ENCODE results near the gene DLX4. TPM values are rescaled to one million over a fixed set of nuclear protein-coding genes. Genes with fewer than 3 reads are reported as not detected.

Gene DLX4, protein sequence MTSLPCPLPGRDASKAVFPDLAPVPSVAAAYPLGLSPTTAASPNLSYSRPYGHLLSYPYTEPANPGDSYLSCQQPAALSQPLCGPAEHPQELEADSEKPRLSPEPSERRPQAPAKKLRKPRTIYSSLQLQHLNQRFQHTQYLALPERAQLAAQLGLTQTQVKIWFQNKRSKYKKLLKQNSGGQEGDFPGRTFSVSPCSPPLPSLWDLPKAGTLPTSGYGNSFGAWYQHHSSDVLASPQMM
- under 1 TPM; 0.76 to 0.89 (median 0.85) TPM for polyA plus RNA-seq (ENCODE audit: insufficient read length in 3 of 3)
- long read RNA-seq, donor 1 = 0 reads
- long read RNA-seq, donor 2 = 0 reads
- long read RNA-seq, donor 3 = 0 reads
- long read RNA-seq, donor 4 = 0 reads
- long read RNA-seq, donor 5 = 0 reads
- long read RNA-seq, donor 6, partial matches to known transcripts = 0 of 1 reads
- long read RNA-seq, donor 6, other reads (novel, unspliced or antisense) = 0 of 1 reads
- long read RNA-seq, donor 7, partial matches to known transcripts = 0 of 1 reads
- long read RNA-seq, donor 7, other reads (novel, unspliced or antisense) = 0 of 1 reads
- long read RNA-seq, donor 8 = 0 reads
- long read RNA-seq, donor 9, partial matches to known transcripts = 0 of 1 reads
- long read RNA-seq, donor 9, other reads (novel, unspliced or antisense) = 0 of 1 reads
- long read RNA-seq, donor 10 = 0 reads
- long read RNA-seq, donor 11 = 0 reads
- long read RNA-seq, donor 12 = 0 reads
- long read RNA-seq, donor 13 = 0 reads
- long read RNA-seq, donor 14 = 0 reads
- long read RNA-seq, donor 15 = 0 reads
- long read RNA-seq, donor 16 = 0 reads

- no peak for DNase-seq (ENCODE audit: extremely low read depth in 1 of 11, low read depth in 9 of 11, low spot score in 4 of 11)
Observed at GRCh38 chr17:49969134-49969759, at the start of gene DLX4. Gene DLX4, plus strand, starts transcription at chr17:49969190. Its CDS starts 279 bp downstream, at chr17:49969469.

DNA sequence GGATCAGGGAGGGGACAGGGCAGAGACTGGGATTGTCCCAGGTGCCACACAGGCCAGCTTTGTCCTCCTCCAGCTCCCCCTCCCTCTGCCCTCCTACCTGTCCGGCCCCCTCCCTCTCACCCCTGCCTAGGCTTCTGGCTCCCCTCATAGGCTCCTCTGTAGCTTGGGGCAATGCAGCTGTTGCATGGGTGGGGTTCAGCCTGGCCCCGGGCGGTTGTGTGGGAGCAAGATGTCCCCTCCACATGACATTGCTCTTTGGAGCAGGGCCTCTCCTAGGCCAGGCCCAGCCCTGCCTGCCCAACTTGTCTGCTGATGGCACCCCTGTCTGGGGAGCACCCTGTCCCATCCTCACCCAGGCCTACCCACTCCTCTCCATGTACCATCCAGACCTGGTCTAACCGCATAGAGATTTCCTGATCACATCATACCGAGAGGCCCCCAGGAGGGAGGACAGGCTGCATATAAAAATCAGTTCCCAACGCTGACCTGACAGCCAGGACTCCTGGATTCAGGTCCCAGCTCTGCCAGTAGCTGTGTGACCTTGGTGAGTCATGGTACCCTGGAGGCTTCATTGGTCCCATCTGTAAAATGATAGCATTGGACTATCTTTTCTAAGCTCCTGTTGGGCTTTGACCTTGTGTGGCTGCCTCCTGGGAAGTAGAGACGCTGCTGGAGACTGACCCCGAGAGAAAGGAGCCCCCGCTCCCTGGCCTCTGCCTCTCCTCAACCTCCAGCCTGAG lies 48.8 kb upstream of the DLX4 start:
- DNase-seq (ENCODE audit: extremely low read depth in 1 of 11, low read depth in 9 of 11, low spot score in 4 of 11) = no peak

DNA sequence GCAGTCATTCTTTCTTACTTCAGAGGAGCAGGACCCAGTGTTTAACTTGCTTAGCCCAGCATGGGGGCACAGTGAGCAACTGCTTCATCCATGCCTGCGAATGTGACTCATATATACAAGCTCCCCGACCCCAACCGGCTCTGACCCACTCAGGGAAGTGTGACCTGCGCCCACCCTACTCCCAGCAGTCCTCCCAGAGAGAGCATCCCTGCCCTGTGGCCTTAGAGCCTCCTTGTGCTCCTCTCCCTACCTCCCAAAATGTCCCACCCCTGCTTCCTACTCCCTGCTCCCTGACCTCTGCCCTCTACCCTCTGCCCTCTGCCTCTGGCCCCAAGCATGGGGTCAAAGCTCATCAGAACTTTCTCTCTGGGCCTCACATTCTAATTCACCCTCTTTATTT lies 46.9 kb upstream of the DLX4 start:
- no peak for DNase-seq (ENCODE audit: extremely low read depth in 1 of 11, low read depth in 9 of 11, low spot score in 4 of 11)

GRCh38 chr17:49924116-49924515 lies 44.9 kb upstream of the DLX4 start:
- DNase-seq (ENCODE audit: extremely low read depth in 1 of 11, low read depth in 9 of 11, low spot score in 4 of 11) = no peak

DNA sequence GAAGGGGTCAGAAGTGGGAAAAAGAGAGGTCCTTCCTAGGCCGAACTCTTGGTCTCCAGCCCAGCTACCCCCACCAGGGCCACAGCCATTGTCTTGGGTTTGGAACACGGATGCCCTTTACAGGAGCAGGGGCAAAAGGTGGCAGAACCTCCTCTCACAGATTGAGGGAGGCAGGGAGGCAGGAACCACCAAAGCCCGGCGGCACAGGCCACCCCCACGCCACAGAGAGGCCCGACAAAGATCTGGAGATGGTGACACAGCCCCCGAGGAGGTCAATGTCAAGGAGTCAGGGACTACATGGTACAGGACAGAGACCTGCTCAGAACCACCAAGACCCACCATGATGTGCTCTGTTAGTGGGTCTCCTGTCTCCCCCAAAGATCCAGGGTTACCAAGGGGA lies 44.4 kb upstream of the DLX4 start:
- no peak for DNase-seq (ENCODE audit: extremely low read depth in 1 of 11, low read depth in 9 of 11, low spot score in 4 of 11)

GRCh38 chr17:49925921-49926320 lies 43.1 kb upstream of the DLX4 start:
- no peak for DNase-seq (ENCODE audit: extremely low read depth in 1 of 11, low read depth in 9 of 11, low spot score in 4 of 11)

GRCh38 chr17:49926886-49927285 lies 42.1 kb upstream of the DLX4 start:
- no peak for DNase-seq (ENCODE audit: extremely low read depth in 1 of 11, low read depth in 9 of 11, low spot score in 4 of 11)

GRCh38 chr17:49928126-49928800 lies 40.7 kb upstream of the DLX4 start:
- no peak for DNase-seq (ENCODE audit: extremely low read depth in 1 of 11, low read depth in 9 of 11, low spot score in 4 of 11)

GRCh38 chr17:49928837-49929475 lies 40.0 kb upstream of the DLX4 start:
- DNase-seq (ENCODE audit: extremely low read depth in 1 of 11, low read depth in 9 of 11, low spot score in 4 of 11) = no peak

DNA sequence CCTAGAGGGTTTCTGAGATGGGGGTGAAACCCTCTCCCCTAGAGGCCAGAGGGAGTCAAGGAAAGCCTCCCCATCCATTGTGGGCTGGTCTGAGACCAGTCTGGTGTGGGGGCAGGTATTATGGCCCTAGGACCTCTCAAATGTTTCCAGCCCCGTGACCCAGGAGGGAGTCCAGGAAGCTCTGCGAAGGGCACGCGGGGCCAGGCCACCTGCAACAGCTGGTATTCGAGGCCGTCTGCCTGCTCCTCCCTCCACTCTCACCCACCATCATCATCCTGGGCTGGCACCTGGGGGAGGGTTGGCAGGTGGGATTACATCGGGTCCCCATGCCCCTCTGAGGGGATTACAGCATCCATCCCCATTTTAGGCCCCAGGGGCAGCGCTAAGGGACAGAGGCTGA lies 38.1 kb upstream of the DLX4 start:
- no peak for DNase-seq (ENCODE audit: extremely low read depth in 1 of 11, low read depth in 9 of 11, low spot score in 4 of 11)

DNA sequence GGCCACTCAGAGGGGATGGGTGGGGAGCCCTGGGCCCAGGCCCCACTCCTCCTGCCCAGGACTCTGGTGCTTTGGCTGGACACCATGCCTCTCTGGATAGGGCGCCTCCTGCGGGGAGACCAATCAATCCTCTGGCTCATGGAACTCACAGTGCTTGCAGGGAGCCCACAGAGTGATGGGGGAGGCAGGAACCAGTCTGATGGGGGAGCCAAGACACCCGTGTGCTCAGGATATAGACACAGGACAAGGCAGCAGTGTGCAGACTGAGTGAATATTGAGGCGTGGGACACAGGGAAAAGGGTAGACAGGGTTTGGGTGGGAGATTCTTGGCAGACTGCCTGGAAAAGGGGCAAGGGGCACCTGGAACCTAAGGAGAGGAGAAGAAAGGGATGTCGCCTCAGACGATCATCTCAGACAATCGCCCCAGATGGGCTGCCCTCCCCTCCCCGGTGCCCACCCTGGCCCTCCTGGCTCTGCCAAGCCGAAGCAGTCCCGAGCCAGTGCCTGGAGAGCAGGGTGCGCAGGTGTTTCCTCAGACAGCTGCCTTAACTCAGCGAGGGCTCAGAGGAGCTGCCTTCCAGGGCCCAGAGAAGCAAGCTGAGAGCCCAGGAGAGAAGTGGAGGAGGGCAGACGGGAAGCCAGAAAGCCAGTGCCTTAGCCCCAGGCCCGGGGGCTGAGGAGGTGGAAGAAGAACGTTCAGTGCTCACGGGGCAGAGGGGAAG lies 37.4 kb upstream of the DLX4 start:
- no peak for DNase-seq (ENCODE audit: extremely low read depth in 1 of 11, low read depth in 9 of 11, low spot score in 4 of 11)

GRCh38 chr17:49932138-49932723 lies 36.8 kb upstream of the DLX4 start:
- no peak for DNase-seq (ENCODE audit: extremely low read depth in 1 of 11, low read depth in 9 of 11, low spot score in 4 of 11)

GRCh38 chr17:49932901-49933300 lies 36.1 kb upstream of the DLX4 start:
- DNase-seq (ENCODE audit: extremely low read depth in 1 of 11, low read depth in 9 of 11, low spot score in 4 of 11) = no peak

- DNase-seq (ENCODE audit: extremely low read depth in 1 of 11, low read depth in 9 of 11, low spot score in 4 of 11) = no peak
Observed at GRCh38 chr17:49935526-49936210, 33.3 kb upstream of the DLX4 start.

GRCh38 chr17:49936386-49936785 lies 32.6 kb upstream of the DLX4 start:
- no peak for DNase-seq (ENCODE audit: extremely low read depth in 1 of 11, low read depth in 9 of 11, low spot score in 4 of 11)

DNA sequence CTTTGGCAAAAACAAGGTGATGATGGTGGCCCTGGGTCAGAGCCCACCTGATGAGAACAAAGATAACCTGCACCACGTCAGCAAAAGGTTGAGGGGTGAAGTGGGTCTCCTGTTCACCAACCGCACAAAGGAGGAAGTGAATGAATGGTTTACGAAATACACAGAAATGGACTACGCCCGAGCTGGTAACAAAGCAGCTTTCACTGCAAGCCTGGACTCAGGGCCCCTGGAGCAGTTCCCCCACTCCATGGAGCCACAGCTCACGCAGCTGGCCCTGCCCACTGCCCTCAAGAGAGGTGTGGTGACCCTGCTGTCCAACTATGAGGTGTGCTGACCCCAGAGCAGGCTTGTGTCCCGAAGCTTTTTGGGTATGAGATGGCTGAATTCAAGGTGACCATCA lies 29.7 kb upstream of the DLX4 start:
- DNase-seq (ENCODE audit: extremely low read depth in 1 of 11, low read depth in 9 of 11, low spot score in 4 of 11) = no peak

DNA sequence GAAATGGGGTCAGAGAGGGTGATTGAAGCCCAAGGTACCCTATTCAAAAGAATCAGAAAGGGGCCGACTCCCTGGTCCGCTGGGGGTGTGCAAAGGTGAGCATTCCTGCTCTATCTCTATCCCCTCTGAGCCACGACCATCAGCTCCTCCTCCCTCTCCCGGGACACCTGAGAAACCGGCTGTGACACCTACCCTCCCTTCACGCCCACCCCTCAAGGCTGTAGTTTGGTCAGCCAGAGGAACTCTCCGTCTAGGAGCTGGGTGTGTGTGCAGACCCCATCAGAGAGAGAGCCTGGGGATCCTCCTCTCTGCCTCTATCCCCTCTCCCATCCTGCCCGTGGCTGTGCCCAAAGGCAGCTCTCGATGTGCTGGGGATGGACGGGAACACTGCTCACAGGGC lies 27.6 kb upstream of the DLX4 start:
- DNase-seq (ENCODE audit: extremely low read depth in 1 of 11, low read depth in 9 of 11, low spot score in 4 of 11) = no peak
